ENCODE results near the gene KCNK1.

- TF ChIP-seq POLR2A (IDR thresholded peaks at IDR 0.05; ENCODE audit: low read depth, low read length) (no peak), CTCF (conservative IDR thresholded peaks at IDR 0.05; ENCODE audit: low read depth, low read length) (no peak), RAD21 (IDR thresholded peaks at IDR 0.05; ENCODE audit: low read length) (no peak), ELK1 (IDR thresholded peaks at IDR 0.05; ENCODE audit: borderline replicate concordance, low read depth, low read length) (no peak), MAFK (IDR thresholded peaks at IDR 0.05; ENCODE audit: low read depth, low read length) (no peak), MXI1 (IDR thresholded peaks at IDR 0.05; ENCODE audit: borderline replicate concordance, low read depth, low read length) (no peak), CEBPB (IDR thresholded peaks at IDR 0.05; ENCODE audit: low read depth, low read length) (no peak), USF2 (IDR thresholded peaks at IDR 0.05; ENCODE audit: low read depth, low read length) (no peak)
Observed at GRCh38 chr1:233707153-233707879, 93.4 kb downstream of the KCNK1 start.

Measured in IMR-90 (cell line).